ENCODE measurements around the gene DAGLB.
"Not testable (repeated sequence)": the region's sequence is repeated elsewhere in the genome, so short reads cannot be mapped to it uniquely, and the experiment has no call there.

Gene DAGLB

DNA sequence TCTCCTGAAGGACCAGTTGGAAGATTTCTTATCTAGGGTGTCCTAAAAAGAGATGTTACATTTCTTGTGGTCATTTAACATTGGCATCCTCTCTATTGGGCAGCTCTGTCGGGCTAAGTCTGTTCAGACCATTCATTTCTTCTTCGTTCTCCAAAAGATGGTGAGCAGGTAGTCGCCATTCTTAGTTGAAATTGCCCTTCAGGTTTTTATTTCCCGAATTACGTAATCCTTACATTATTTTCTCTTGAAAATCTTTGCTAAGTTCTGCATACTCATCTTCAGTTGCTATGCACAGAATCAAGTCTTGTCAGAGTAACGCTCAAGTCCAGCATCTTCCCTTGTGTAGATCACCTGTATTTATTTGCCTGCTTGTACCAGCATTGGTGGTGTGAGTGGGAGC is 53.6 kb downstream of the DAGLB start:
- DNase-seq = no peak

DNA sequence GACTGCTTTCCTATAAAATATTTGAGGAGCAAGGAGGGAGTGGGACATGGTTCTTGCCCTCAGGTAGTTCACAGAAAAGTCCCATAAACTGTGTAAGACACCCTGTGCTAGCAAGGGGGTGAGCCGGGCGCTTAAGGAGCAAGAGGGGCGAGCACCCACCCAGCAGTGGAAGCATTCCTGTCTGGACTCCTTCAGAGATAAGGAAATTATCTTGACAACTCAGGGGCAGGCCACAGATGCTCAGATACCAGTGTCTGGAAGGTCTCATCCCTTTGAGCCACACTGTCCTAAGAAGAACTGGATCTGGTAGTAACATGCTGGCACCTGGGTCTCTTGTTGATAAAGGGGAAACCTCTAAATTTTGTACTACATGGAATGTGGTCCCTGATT is 54.1 kb downstream of the DAGLB start:
- no peak for DNase-seq

DNA sequence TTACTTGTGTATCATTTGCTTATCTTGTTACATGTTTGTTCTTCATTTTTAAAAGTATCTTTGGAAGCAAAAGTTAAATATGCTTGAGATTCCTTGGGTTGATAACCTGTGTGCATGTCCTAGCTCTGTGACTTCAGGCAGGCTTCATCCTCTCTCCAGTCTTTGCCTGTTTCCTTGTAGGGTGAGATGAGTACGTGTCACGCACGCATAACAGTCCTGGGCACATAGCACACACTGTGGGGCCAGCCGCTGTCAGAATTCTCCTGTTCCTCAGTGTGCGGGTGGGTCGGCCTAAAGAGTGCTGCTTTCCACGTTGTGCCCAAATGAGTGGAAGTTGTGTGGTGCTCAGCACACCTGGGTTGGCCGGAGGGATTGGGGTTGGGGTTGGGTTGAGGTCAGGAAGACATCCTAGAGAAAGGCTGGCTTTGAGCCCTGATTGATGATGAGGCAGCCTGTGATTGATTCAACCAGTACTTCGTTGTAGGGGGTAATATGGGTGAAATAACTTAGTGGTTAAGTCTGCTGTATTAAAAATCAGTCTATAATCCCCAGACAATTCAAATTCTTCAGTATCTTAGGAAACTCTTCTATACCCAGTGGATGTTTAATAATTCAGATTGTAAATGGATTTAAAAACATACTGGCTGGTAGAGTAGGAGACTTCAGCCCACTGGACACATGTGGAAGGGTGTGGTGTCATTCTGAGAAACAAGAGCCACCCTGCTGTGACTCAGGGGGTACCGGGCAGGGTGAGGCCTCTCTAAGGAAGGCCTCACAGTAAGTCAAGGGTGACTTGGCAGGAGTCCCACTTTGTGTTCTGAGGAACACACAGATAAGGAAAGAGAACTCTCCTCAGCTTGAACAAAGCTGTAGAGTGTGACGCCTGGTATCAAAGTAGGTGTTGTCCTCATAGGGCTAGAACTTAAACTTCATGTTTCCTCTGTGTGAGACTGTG is 54.8 kb downstream of the DAGLB start:
- no peak for DNase-seq

DNA sequence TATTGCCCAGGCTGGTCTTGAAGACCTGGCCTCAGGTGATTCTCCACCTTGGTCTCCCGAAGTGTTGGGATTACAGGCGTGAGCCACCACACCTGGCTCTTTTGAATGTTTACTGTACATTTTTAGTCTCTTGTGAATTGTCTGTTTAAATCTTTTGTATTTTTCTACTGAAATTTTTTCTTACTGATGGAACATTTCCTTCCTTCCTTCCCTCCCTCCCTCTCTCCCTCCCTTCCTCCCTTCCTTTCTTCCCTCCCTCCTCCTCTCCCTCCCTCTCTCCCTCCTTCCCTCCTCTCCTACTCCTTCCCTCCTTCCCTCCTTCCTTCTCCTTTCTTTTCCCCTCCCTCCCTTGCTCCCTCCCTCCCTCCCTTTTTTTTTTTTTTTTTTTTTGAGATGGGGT is 58.0 kb downstream of the DAGLB start:
- DNase-seq = no peak

DNA sequence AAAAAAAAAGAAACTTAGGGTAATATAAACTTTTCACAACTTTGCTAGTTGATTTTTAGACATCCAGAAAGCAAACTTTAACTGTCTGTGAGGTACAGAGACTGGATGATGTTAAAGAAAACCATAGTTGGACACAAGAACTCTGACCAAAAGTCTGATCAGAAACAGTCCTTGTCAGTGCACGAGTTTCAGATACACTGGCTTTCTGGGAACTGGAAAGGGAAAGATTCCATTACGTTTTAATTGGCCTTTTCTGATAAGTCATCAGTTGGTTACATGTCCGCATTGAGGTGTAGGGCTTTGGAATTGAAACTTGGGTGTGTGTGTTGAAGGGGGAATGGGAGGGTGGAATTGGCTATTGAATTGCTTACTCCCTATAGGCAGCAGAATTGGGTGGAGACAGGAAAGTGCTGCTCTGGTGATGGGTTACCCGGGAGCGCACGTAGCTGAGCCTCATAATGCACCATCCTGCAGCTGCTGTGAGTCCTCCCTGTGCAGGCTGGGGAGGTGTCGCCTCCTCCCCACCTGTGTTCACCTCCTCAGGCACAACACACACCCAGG is 59.9 kb downstream of the DAGLB start:
- no peak for DNase-seq

DNA sequence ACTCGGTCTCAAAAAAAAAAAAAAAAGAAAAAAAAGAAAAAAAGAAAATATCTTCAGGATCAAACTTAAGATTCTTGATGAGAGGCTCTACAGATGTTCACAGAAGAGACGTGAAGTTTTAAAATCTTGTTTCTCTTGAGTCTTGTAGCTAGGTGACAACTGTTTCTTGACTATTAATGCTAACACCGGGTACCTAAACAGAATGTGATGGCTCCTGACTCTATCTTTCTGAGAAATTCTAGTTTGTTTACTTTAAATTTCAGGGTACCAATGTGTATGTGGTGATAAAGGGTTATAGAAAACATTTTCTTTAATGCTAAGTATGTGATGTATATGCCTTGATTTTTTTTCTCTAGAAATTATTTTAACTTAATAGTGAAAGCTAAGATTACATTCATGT is 61.0 kb downstream of the DAGLB start:
- DNase-seq = no peak

GRCh38 chr7:6385909-6386560 is 61.7 kb downstream of the DAGLB start:
- DNase-seq = no peak

- no peak for DNase-seq
Measured at GRCh38 chr7:6385110-6385781, 62.5 kb downstream of the DAGLB start.

DNA sequence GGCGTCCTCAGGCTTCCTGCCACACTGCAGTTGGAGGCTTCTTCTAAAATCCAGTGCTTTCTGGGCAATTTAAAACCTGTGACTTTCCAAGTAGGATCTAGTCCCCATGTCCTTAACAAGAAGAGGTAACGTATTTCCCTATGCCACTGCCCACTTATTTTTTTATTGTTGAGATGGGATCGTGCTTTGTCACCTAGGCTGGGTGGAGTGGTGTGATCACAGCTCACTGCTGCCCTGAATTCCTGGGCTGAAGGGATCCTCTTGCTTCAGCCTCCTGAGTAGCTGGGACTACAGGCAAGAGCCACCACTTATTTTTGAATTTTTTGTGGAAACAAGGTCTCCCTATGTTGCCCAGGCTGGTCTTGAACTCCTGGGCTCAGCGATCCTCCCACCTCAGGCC is 63.4 kb downstream of the DAGLB start:
- DNase-seq = no peak

GRCh38 chr7:6382817-6383216 is 64.9 kb downstream of the DAGLB start:
- DNase-seq = no peak

GRCh38 chr7:6381846-6382245 is 65.9 kb downstream of the DAGLB start:
- DNase-seq = not testable (repeated sequence)

GRCh38 chr7:6380310-6381095 is 67.3 kb downstream of the DAGLB start:
- DNase-seq = no peak

DNA sequence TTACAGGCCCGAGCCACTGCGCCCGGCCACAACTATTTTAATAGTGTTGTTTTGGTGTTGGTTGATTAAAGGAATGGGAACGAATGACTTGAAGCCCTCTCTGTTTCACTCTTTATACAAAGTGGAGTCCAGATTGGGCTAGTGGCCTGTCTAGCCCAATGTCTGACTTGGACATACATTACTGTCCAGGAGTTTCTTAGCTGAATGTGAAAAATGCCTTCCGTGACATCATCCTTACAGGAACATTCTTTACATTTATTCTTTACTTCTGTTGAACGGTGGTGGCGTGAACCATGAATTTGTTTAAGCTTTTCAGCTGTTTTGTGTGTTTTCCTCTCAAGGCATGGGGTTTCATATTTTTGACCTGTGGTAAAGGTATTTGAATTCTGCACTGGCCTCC is 67.9 kb downstream of the DAGLB start:
- no peak for DNase-seq

GRCh38 chr7:6378556-6378955 is 69.2 kb downstream of the DAGLB start:
- DNase-seq = not testable (repeated sequence)

DNA sequence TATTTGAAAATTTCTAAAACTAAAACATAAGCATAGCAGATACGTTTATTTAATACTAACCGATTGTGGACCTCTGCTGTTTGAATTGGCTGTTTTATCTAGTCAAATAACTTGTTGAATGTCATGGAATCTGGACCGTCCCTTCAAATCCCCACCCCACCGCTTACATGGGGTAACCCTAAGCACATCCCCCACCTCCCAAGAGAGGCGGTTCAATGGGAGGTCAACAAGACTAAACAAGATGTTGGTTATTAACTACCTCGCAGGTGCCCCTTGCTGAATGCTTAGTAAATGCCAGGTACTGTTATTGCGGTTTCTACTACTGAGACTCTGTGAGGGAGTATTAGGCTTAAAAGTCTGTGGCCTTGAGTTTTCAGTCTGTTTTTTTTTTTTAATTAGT is 70.9 kb downstream of the DAGLB start:
- no peak for DNase-seq

GRCh38 chr7:6375348-6376101 is 72.2 kb downstream of the DAGLB start:
- DNase-seq = no peak

DNA sequence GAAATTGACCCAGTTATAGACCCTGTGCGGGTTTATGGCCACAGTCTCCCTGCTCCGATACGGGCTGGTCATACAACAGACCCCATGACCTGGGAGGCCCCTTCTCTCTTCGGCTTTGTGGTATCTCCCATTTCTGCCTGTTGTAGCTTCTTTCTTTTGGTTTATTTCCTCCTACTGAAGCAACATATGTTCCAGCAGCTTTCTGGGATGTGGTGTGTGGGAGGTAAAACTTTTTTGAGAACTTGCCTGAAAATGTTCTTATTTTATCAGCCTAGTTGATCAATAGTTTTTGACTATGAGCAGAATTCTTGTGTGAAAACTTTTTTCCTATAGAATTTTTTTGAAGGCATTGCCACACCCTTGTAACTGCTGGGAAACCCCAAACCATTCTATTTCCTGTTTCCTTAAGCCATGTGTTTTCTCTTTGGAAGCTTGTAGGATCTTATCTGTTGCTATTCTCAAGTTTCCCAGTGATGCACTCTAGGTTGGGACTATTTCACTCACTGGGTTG is 80.0 kb downstream of the DAGLB start:
- DNase-seq = no peak

DNA sequence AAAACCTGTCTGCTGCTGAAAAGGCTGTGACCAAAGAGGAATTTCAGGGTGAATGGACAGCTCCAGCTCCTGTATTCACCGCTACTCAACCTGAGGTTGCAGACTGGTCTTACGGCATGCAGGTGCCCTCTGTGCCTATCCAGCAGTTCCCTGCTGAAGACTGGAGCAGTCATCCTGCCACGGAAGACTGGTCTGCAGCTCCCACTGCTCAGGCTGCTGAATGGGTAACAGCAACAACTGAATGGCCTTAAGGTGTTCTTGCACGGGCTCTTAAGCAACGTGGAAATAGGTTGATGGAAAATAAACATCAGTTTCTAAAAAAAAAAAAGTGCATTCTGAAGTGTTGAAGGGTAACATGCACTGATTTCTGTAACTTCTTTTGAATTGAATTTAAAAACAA is 82.3 kb downstream of the DAGLB start:
- DNase-seq = no peak

- DNase-seq = peak in 1 of 2 experiments; percentile 14
Measured at GRCh38 chr7:6360841-6361240, 86.9 kb downstream of the DAGLB start.

GRCh38 chr7:6359734-6360133 is 88.0 kb downstream of the DAGLB start:
- DNase-seq = no peak

Data from AML-193 (cell line).